ENCODE measurements around the gene MFGE8. TPM values are rescaled to one million over a fixed set of nuclear protein-coding genes. Genes with fewer than 3 reads are reported as not detected.

Gene MFGE8
- total RNA-seq, 1 donor from 2014 or later, result 113 TPM

- Mint-ChIP-seq H3K36me3 (ENCODE audit: low read depth) (no peaks in the 10 kb centered on the region), H3K4me1 (no peaks in the 10 kb centered on the region), H3K4me3 (no peak overlapping the region), H3K9me3 (peaks cover 8% of the 10 kb centered on the region), H3K27me3 (ENCODE audit: low read depth) (no peaks in the 10 kb centered on the region), H3K27ac (ENCODE audit: unreplicated experiment) (no peak overlapping the region)
- TF ChIP-seq CTCF (conservative IDR thresholded peaks at IDR 0.05), result no peak
- no peak for DNase-seq (ENCODE audit: low read depth, low spot score)
Observed at GRCh38 chr15:88865498-88866099, 47.6 kb downstream of the MFGE8 start.

GRCh38 chr15:88864861-88865497 is 48.2 kb downstream of the MFGE8 start:
- no peak overlapping the region for H3K4me3 Mint-ChIP-seq
- no peak for DNase-seq (ENCODE audit: low read depth, low spot score)
- no peak overlapping the region for H3K27ac Mint-ChIP-seq (ENCODE audit: unreplicated experiment)
- no peaks in the 10 kb centered on the region for H3K4me1 Mint-ChIP-seq
- no peak for TF ChIP-seq CTCF (conservative IDR thresholded peaks at IDR 0.05)
- no peaks in the 10 kb centered on the region for H3K27me3 Mint-ChIP-seq (ENCODE audit: low read depth)
- H3K9me3 Mint-ChIP-seq, result peaks cover 4% of the 10 kb centered on the region
- no peaks in the 10 kb centered on the region for H3K36me3 Mint-ChIP-seq (ENCODE audit: low read depth)

GRCh38 chr15:88863412-88863811 is 49.8 kb downstream of the MFGE8 start:
- DNase-seq (ENCODE audit: low read depth, low spot score), result no peak
- no peaks in the 10 kb centered on the region for H3K4me1 Mint-ChIP-seq
- H3K27me3 Mint-ChIP-seq (ENCODE audit: low read depth), result peaks cover 2% of the 10 kb centered on the region
- peaks cover 4% of the 10 kb centered on the region for H3K9me3 Mint-ChIP-seq
- H3K4me3 Mint-ChIP-seq, result no peak overlapping the region
- TF ChIP-seq CTCF (conservative IDR thresholded peaks at IDR 0.05), result no peak
- no peak overlapping the region for H3K27ac Mint-ChIP-seq (ENCODE audit: unreplicated experiment)
- H3K36me3 Mint-ChIP-seq (ENCODE audit: low read depth), result no peaks in the 10 kb centered on the region

GRCh38 chr15:88860212-88860611 is 53.0 kb downstream of the MFGE8 start:
- H3K36me3 Mint-ChIP-seq (ENCODE audit: low read depth), result no peaks in the 10 kb centered on the region
- no peak for TF ChIP-seq CTCF (conservative IDR thresholded peaks at IDR 0.05)
- H3K27ac Mint-ChIP-seq (ENCODE audit: unreplicated experiment), result no peak overlapping the region
- no peaks in the 10 kb centered on the region for H3K4me1 Mint-ChIP-seq
- no peak for DNase-seq (ENCODE audit: low read depth, low spot score)
- peaks cover 2% of the 10 kb centered on the region for H3K27me3 Mint-ChIP-seq (ENCODE audit: low read depth)
- no peaks in the 10 kb centered on the region for H3K9me3 Mint-ChIP-seq
- no peak overlapping the region for H3K4me3 Mint-ChIP-seq

GRCh38 chr15:88859550-88859949 is 53.6 kb downstream of the MFGE8 start:
- no peaks in the 10 kb centered on the region for H3K36me3 Mint-ChIP-seq (ENCODE audit: low read depth)
- DNase-seq (ENCODE audit: low read depth, low spot score), result no peak
- no peak overlapping the region for H3K27ac Mint-ChIP-seq (ENCODE audit: unreplicated experiment)
- no peak for TF ChIP-seq CTCF (conservative IDR thresholded peaks at IDR 0.05)
- H3K27me3 Mint-ChIP-seq (ENCODE audit: low read depth), result peaks cover 3% of the 10 kb centered on the region
- no peaks in the 10 kb centered on the region for H3K4me1 Mint-ChIP-seq
- H3K9me3 Mint-ChIP-seq, result no peaks in the 10 kb centered on the region
- no peak overlapping the region for H3K4me3 Mint-ChIP-seq

Data from neural crest cell (in vitro differentiated cells).